Neuronal stem cell (in vitro differentiated cells): ENCODE data around the gene RRAGC.

Source experiments
- DNase-seq: peaks from one replicate; pipeline ENCODE4 v3.0.0-alpha.2; 2013; ENCODE audit warnings: low spot score
- H2AFZ ChIP-seq: one replicate; pipeline ENCODE4 v1.6.1; 2013; ENCODE audit warnings: mild to moderate bottlenecking, low read length, inconsistent platforms
- H2AK5ac ChIP-seq: 2 replicates; pipeline ENCODE4 v1.6.1; 2013; ENCODE audit warnings: low read depth, mild to moderate bottlenecking, inconsistent platforms, low read length, moderate library complexity, mixed read lengths
- H2BK120ac ChIP-seq: 2 replicates; pipeline ENCODE4 v1.6.1; 2013; ENCODE audit warnings: low read depth, mild to moderate bottlenecking, inconsistent platforms, low read length, moderate library complexity, mixed read lengths
- H2BK12ac ChIP-seq: one replicate; pipeline ENCODE4 v1.6.1; 2013; ENCODE audit warnings: low read length, inconsistent platforms
- H2BK15ac ChIP-seq: 2 replicates; pipeline ENCODE4 v1.6.1; 2013; ENCODE audit warnings: mild to moderate bottlenecking, low read length, inconsistent platforms, mixed read lengths
- H2BK5ac ChIP-seq: one replicate; pipeline ENCODE4 v1.6.1; 2013; ENCODE audit warnings: inconsistent platforms, mild to moderate bottlenecking, low read length, moderate library complexity
- H3K14ac ChIP-seq: one replicate; pipeline ENCODE4 v1.6.1; 2013; ENCODE audit warnings: low read length, inconsistent platforms
- H3K18ac ChIP-seq: 2 replicates; pipeline ENCODE4 v1.6.1; 2013; ENCODE audit warnings: low read length, inconsistent platforms
- H3K23ac ChIP-seq: 2 replicates; pipeline ENCODE4 v1.6.1; 2013; ENCODE audit warnings: low read depth, mild to moderate bottlenecking, mixed read lengths, low read length, inconsistent platforms; ENCODE audit not compliant: poor library complexity
- H3K27ac ChIP-seq: replicated peaks from 3 replicates; pipeline ENCODE4 v1.5.1; 2013; ENCODE audit warnings: low read length, inconsistent platforms
- H3K27me3 ChIP-seq, 3 experiments: 2 replicates each; pipeline ENCODE4 v1.6.1; 2013; ENCODE audit warnings: low read length in 3 of 3, mild to moderate bottlenecking in 2 of 3, inconsistent platforms in 1 of 3, low read depth in 1 of 3, mixed read lengths in 1 of 3, moderate library complexity in 1 of 3; ENCODE audit not compliant: control insufficient read depth in 3 of 3, insufficient read depth in 3 of 3
- H3K36me3 ChIP-seq, 2 donors: replicated peaks in 1 of 2; 2 replicates each; pipeline ENCODE4 v1.6.1; 2013; ENCODE audit warnings: low read length in 2 of 2; ENCODE audit not compliant: control insufficient read depth in 2 of 2, insufficient read depth in 2 of 2
- H3K4ac ChIP-seq: 2 replicates; pipeline ENCODE4 v1.6.1; 2013; ENCODE audit warnings: inconsistent platforms, mild to moderate bottlenecking, low read length, moderate library complexity
- H3K4me1 ChIP-seq, 2 donors: 1 replicate in 1 of 2; 2 replicates in 1 of 2; pipeline ENCODE4 v1.6.1; 2013; ENCODE audit warnings: low read length in 2 of 2, low read depth in 1 of 2; ENCODE audit not compliant: control insufficient read depth in 2 of 2, insufficient read depth in 1 of 2
- H3K4me2 ChIP-seq: one replicate; pipeline ENCODE4 v1.6.1; 2013; ENCODE audit warnings: mild to moderate bottlenecking, low read length, inconsistent platforms; ENCODE audit not compliant: insufficient read depth, poor library complexity, severe bottlenecking
- H3K4me3 ChIP-seq, 2 donors: 2 replicates each; pipeline ENCODE4 v1.5.1; 2013; ENCODE audit warnings: low read length in 2 of 2, mild to moderate bottlenecking in 2 of 2, inconsistent platforms in 1 of 2, moderate library complexity in 1 of 2
- H3K79me1 ChIP-seq: one replicate; pipeline ENCODE4 v1.6.1; 2013; ENCODE audit warnings: low read depth, mild to moderate bottlenecking, inconsistent platforms, low read length, moderate library complexity
- H3K9ac ChIP-seq: one replicate; pipeline ENCODE4 v1.6.1; 2013; ENCODE audit warnings: mild to moderate bottlenecking, low read depth, low read length, inconsistent platforms; ENCODE audit not compliant: poor library complexity
- H3K9me3 ChIP-seq, 2 donors: replicated peaks in 1 of 2; 2 replicates each; pipeline versions ENCODE3 to v1.6.1; 2013; ENCODE audit warnings: low read length in 2 of 2, mild to moderate bottlenecking in 2 of 2, inconsistent platforms in 1 of 2, low read depth in 1 of 2, mixed read lengths in 1 of 2, moderate library complexity in 1 of 2; ENCODE audit not compliant: control insufficient read depth in 2 of 2, insufficient read depth in 1 of 2
- H4K8ac ChIP-seq: one replicate; pipeline ENCODE4 v1.6.1; 2013; ENCODE audit warnings: low read depth, mild to moderate bottlenecking, inconsistent platforms, low read length, moderate library complexity
- H4K91ac ChIP-seq: one replicate; pipeline ENCODE4 v1.6.1; 2013; ENCODE audit warnings: low read length, low read depth, mild to moderate bottlenecking, inconsistent platforms; ENCODE audit not compliant: poor library complexity
- WGBS, 2 donors: extraction: QIAGEN DNeasy Blood & Tissue Kit; methylation state at CpG; one replicate each; pipeline ENCODE4 v1.1.7; 2013; ENCODE audit warnings: missing lambda C conversion rate in 2 of 2, mixed read lengths in 1 of 2; ENCODE audit not compliant: insufficient read length in 2 of 2, insufficient replicate concordance in 1 of 2; ENCODE audit errors: extremely low coverage in 2 of 2; 5-methylcytosine and 5-hydroxymethylcytosine counted together

RRAGC gene

GRCh38 chr1:38790422-38791163 is 69.0 kb downstream of the RRAGC start:
- Histone ChIP-seq H2AFZ (no peak overlapping the region), H2BK5ac (no peak overlapping the region), H3K79me1 (no peaks in the 10 kb centered on the region), H2BK15ac (no peak overlapping the region), H2BK120ac (no peak overlapping the region), H3K36me3 (no peaks in the 10 kb centered on the region), H3K4me1 (peaks cover 0 to 5% of the 10 kb centered on the region in 2 donors), H3K23ac (no peak overlapping the region), H3K9ac (no peak overlapping the region), H3K4me2 (no peak overlapping the region), H3K18ac (no peak overlapping the region), H2AK5ac (no peak overlapping the region), H3K4me3 (no peak overlapping the region), H4K91ac (no peak overlapping the region), H3K9me3 (peaks cover 0 to 2% of the 10 kb centered on the region in 2 donors), H3K14ac (no peak overlapping the region), H3K4ac (no peak overlapping the region), H2BK12ac (no peak overlapping the region), H4K8ac (no peak overlapping the region), H3K27me3 (peaks cover 0 to 45% (median 0%) of the 10 kb centered on the region in 3 experiments), H3K27ac (no peak overlapping the region)
- no peak for DNase-seq
- WGBS, 2 donors, result no CpG with 5 or more reads among the region's 6 CpGs

- DNase-seq, result no peak
- Histone ChIP-seq H3K9ac (no peak overlapping the region), H2BK120ac (peak overlapping the region; percentile 84)
Observed at GRCh38 chr1:38789498-38790169, 69.9 kb downstream of the RRAGC start.

GRCh38 chr1:38788341-38789336 is 70.9 kb downstream of the RRAGC start:
- Histone ChIP-seq H3K23ac (no peak overlapping the region), H3K4me1 (peaks cover 6 to 8% of the 10 kb centered on the region in 2 donors), H3K9me3 (peaks cover 0 to 2% of the 10 kb centered on the region in 2 donors), H3K4ac (no peak overlapping the region), H3K4me2 (no peak overlapping the region), H2AK5ac (no peak overlapping the region), H2BK15ac (no peak overlapping the region), H3K27ac (peak overlapping the region; percentile 77), H3K14ac (no peak overlapping the region), H2BK12ac (no peak overlapping the region), H4K91ac (no peak overlapping the region), H2BK5ac (no peak overlapping the region), H3K27me3 (peaks cover 0 to 55% (median 0%) of the 10 kb centered on the region in 3 experiments), H4K8ac (no peak overlapping the region), H3K36me3 (no peaks in the 10 kb centered on the region), H2BK120ac (no peak overlapping the region), H3K9ac (no peak overlapping the region), H3K4me3 (no peak overlapping the region), H3K18ac (peak overlapping the region; percentile 8), H3K79me1 (no peaks in the 10 kb centered on the region), H2AFZ (no peak overlapping the region)
- WGBS, 2 donors, result no CpG with 5 or more reads among the region's 15 CpGs
- peak; percentile 42 for DNase-seq

More at GRCh38 chr1:38789498-38790169, 69.9 kb downstream of the RRAGC start:
- Histone ChIP-seq H3K4ac (no peak overlapping the region), H4K8ac (no peak overlapping the region), H3K36me3 (no peaks in the 10 kb centered on the region), H3K4me1 (peaks cover 0 to 5% of the 10 kb centered on the region in 2 donors), H3K14ac (no peak overlapping the region), H2BK15ac (peak overlapping the region; percentile 7), H2BK12ac (no peak overlapping the region), H3K27me3 (peaks cover 0 to 49% (median 0%) of the 10 kb centered on the region in 3 experiments), H3K4me3 (no peak overlapping the region), H4K91ac (no peak overlapping the region), H3K79me1 (no peaks in the 10 kb centered on the region), H3K23ac (no peak overlapping the region), H3K27ac (no peak overlapping the region), H3K4me2 (no peak overlapping the region), H2AK5ac (peak overlapping the region; percentile 79), H2BK5ac (no peak overlapping the region), H2AFZ (no peak overlapping the region), H3K9me3 (peaks cover 0 to 2% of the 10 kb centered on the region in 2 donors), H3K18ac (peak overlapping the region; percentile 0)
- WGBS, 2 donors, result no CpG with 5 or more reads among the region's 5 CpGs
